IMR-90 (cell line): Measurements from ENCODE around the gene PRODH2.

Experiments
- BHLHE40 ChIP-seq: fragments of 150-350 bp; IDR thresholded peaks from 2 replicates; pipeline ENCODE4 v1.6.1; 2016; ENCODE audit warnings: mild to moderate bottlenecking, low read depth, low read length
- CEBPB ChIP-seq: IDR thresholded peaks from 2 replicates; pipeline ENCODE4 v1.6.1; 2012; ENCODE audit warnings: low read depth, low read length, improper control_type of control experiment
- CTCF ChIP-seq: conservative IDR thresholded peaks from 2 replicates; pipeline ENCODE4 v1.5.1; 2012; ENCODE audit warnings: mild to moderate bottlenecking, low read depth, low read length, improper control_type of control experiment
- ELK1 ChIP-seq: fragments of 150-350 bp; IDR thresholded peaks from 2 replicates; pipeline ENCODE4 v1.6.1; 2016; ENCODE audit warnings: low read depth, mild to moderate bottlenecking, low read length, moderate library complexity, borderline replicate concordance
- FOS ChIP-seq: fragments of 150-350 bp; IDR thresholded peaks from 2 replicates; pipeline ENCODE4 v1.6.1; 2016; ENCODE audit warnings: low read depth, low read length
- MAFK ChIP-seq: IDR thresholded peaks from 2 replicates; pipeline ENCODE4 v1.6.1; 2012; ENCODE audit warnings: low read depth, low read length, improper control_type of control experiment
- MAZ ChIP-seq: IDR thresholded peaks from 2 replicates; pipeline ENCODE4 v1.6.1; 2012; ENCODE audit warnings: low read depth, mild to moderate bottlenecking, low read length, improper control_type of control experiment, moderate library complexity, borderline replicate concordance
- MXI1 ChIP-seq: IDR thresholded peaks from 2 replicates; pipeline ENCODE4 v1.6.1; 2012; ENCODE audit warnings: low read depth, mild to moderate bottlenecking, low read length, moderate library complexity, borderline replicate concordance
- POLR2A ChIP-seq: IDR thresholded peaks from 2 replicates; pipeline ENCODE4 v1.6.1; 2012; ENCODE audit warnings: mild to moderate bottlenecking, low read depth, low read length
- RCOR1 ChIP-seq: IDR thresholded peaks from 2 replicates; pipeline ENCODE4 v1.6.1; 2012; ENCODE audit warnings: mild to moderate bottlenecking, low read length, improper control_type of control experiment; ENCODE audit not compliant: insufficient replicate concordance
- RFX5 ChIP-seq: IDR thresholded peaks from 2 replicates; pipeline ENCODE4 v1.8.0; 2012; ENCODE audit warnings: low read depth, mild to moderate bottlenecking, low read length, moderate library complexity
- SMC3 ChIP-seq: fragments of 150-350 bp; IDR thresholded peaks from 2 replicates; pipeline ENCODE4 v1.6.1; 2016; ENCODE audit warnings: low read depth, mild to moderate bottlenecking, antibody characterized with exemption, low read length, moderate library complexity
- USF2 ChIP-seq: fragments of 150-350 bp; IDR thresholded peaks from 2 replicates; pipeline ENCODE4 v1.6.1; 2017; ENCODE audit warnings: mild to moderate bottlenecking, antibody characterized with exemption, low read length, low read depth

GRCh38 chr19:35760711-35761349 lies 51.8 kb downstream of the PRODH2 start:
- TF ChIP-seq CTCF (no peak), RFX5 (no peak), BHLHE40 (no peak), MXI1 (no peak), POLR2A (no peak), MAFK (no peak), FOS (no peak), USF2 (no peak), CEBPB (no peak), ELK1 (no peak), SMC3 (no peak), MAZ (no peak), RCOR1 (no peak)
